NCI-H2029 (cell line): ENCODE measurements around the gene MFSD11.
A peak's percentile ranks its signal among the peaks of the same experiment; 100 is the strongest.
"Not testable (repeated sequence)": the region's sequence is repeated elsewhere in the genome, so short reads cannot be mapped to it uniquely, and the experiment has no call there.

ENCODE experiments used
- DNase-seq: peaks from one replicate; lab custom pipeline; 2025; lab: John Stamatoyannopoulos, UW

MFSD11 gene

DNA sequence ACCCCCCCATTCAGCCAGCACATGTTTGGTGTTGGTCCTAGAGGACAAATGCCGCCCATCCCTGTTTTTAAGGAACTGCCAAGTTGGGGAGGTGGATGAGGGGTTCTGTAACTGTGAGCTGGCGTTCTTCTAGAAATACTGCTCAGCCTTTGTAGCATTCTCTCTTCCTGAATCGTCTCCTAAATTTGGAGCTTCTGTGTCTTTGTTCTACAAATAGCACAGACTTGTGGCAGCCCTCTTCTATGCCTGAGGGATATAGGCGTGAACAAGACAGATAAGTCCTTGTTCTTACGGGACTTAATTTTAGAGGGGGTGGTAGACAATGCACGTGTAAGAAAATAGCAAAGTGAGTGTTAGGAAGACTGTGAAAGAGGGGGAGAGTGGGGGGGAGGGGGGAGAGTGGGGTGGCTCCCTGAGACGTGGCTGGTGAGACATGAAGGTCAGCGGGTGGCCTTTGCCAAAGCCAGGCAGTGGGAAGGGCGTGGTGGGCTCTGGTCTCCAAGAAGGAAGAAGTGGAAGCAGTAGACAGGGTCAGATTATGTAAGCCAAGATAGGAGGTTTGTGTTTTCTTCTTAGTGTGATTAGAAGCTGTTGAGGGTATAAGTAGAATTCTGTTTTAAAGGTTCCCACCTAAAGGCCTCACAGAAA is 9.9 kb downstream of the MFSD11 start:
- DNase-seq: no peak

DNA sequence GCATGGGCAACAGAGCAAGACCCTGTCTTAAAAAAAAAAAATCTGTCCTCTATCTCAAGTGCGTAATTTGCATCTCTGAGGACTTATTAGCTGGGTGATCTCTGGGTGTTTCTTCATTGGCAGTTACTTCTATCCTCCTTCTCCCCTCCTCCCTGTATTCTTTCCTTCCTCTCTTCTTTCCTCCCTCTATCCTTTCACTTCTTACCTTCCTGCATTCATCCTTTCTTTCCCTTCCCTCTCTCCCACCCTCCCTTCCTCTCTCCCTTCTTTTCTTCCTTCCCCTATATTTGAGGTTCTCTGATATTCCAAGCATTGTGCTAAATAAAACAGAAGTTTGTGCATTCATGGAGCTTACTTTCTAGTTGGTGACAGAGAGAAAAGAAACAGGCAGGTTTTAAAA is 10.7 kb downstream of the MFSD11 start:
- DNase-seq: no peak

- DNase-seq: no peak
Observed at GRCh38 chr17:76751416-76751993, 13.6 kb downstream of the MFSD11 start.

DNA sequence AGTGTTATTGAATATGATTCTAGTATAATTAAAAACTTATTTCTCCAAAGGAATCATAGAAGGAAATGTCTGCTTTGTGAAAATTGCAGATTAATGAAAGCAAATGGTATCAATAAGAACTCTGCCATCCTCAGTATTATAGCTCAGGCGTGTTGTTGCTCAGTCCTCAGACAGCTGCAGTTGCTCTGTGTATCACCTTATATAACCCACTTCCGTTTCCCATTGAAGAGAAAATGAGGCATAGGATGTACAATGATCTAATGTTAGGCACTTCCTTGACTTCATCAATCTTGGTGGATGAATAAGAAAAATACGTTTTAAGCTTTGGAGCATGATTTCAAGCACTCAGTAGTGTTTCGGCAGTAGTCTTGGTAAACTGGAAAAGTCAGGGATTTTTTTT is 14.1 kb downstream of the MFSD11 start:
- no peak for DNase-seq

DNA sequence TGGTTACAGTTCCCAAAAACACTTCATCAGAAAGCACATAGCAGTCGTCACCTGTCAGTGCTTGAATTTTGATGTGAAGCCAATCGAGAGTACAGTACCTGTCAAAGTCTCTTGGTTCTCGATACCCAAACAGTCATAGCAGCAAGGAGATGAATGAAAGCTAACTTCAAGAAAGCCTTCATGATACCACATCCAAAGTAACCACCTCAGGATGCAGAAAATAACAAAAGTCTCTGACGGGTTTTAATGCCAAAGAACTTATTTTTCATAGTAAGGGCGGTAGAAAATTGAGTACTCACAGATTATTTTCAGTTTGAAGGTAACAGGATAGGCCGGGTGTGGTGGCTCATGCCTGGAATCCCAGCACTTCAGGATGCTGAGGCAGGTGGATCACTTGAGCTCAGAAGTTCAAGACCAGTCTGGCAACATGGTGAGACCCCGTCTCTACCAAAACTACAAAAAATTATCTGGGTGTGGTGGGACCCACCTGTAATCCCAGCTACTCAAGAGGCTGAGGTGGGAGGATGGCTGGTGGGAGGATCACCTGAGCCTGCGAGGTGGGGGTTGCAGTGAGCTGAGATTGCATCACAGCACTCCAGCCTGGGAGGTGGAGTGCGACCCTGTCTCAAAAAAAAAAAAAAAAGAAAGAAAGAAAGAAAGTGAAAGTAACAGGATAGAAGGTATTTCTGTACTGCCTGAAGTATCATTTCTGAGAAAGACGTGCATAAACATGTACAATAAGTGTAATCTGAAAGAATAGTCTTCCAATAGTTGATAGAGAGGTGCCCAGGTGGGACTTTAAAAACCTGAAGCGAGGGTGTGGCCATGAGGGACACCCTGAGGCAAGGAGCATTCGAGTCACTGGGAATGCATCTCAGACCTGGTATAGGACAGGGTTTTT is 15.4 kb downstream of the MFSD11 start:
- no peak for DNase-seq

GRCh38 chr17:76755285-76755684 is 17.4 kb downstream of the MFSD11 start:
- no peak for DNase-seq

GRCh38 chr17:76757256-76757655 is 19.3 kb downstream of the MFSD11 start:
- no peak for DNase-seq

GRCh38 chr17:76758570-76758969 is 20.7 kb downstream of the MFSD11 start:
- no peak for DNase-seq

- peak; percentile 14 for DNase-seq
Observed at GRCh38 chr17:76772842-76773525, 35.1 kb downstream of the MFSD11 start.

DNA sequence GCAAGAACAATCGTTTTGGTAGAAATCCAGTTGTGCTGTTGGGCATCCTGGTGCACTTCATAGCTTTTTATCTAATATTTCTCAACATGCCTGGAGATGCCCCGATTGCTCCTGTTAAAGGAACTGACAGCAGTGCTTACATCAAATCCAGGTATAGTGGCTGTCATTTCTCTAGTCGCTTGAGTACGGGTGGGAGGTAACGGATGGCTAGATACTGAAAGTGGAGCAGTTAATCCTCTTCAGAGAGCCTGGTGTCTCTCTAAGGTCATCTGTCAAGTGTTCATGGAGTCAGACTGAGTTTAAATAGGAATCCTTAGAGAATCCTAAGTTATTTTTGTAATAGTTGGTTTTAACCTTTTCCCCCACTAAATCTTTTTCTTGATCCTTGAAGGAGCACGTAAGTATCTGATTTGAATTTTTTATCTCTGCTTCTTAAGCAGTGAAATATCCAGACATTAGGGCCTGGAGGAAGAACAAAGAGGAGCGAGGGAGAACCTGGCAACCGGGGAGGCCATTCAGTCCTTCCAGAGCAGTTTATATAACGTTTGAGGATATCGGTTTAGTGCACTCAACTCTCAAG is 37.2 kb downstream of the MFSD11 start:
- DNase-seq: no peak

- no peak for DNase-seq
Observed at GRCh38 chr17:76781056-76781982, 43.4 kb downstream of the MFSD11 start.

GRCh38 chr17:76783146-76783545 is 45.2 kb downstream of the MFSD11 start:
- no peak for DNase-seq

DNA sequence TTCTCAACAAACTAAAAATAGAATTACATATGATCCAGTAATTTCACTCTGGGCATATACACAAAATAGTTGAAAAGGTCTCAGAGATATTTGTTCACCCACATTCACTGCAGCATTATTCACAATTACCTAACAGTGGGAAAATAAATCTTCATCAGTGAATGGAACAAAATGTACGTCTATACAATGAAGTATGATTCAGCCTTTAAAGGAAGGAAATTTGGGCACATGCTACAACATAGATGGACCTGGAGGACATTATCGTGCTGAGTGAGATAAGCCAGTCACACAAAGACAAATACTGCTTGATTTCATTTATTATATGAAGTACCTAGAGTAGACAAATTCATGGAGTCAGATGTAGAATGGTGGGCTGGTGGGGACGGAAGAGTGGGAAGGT is 47.0 kb downstream of the MFSD11 start:
- no peak for DNase-seq

GRCh38 chr17:76787866-76788265 is 49.9 kb downstream of the MFSD11 start:
- not testable (repeated sequence) for DNase-seq

DNA sequence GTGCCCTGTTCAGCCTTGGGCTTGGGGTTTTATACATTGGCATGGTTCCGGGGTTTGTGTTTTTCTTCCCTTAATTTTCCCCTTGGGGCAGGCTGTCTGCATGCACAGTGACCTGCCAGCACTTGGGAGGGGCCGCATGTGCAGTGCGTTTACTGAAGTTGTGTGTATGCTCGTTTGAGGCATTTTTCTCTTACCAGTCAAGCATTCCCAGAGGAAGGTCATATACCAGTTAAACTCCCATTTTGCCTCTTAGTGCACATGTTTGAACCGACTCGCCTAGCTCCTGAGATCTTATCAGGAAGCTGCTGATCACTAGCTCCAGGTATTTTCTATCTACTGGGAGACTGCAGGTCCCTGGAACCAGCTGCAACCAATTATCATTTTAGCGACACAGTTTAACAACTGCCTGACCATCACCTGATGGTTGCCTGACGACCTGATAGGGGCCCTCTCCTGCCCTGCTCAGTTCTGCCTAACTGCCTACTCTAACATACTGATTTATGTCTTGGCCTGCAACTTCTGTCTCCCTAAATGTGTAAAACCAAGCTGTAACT is 51.4 kb downstream of the MFSD11 start:
- no peak for DNase-seq

GRCh38 chr17:76791053-76791980 is 53.4 kb downstream of the MFSD11 start:
- no peak for DNase-seq

GRCh38 chr17:76792348-76792747 is 54.4 kb downstream of the MFSD11 start:
- DNase-seq: no peak

DNA sequence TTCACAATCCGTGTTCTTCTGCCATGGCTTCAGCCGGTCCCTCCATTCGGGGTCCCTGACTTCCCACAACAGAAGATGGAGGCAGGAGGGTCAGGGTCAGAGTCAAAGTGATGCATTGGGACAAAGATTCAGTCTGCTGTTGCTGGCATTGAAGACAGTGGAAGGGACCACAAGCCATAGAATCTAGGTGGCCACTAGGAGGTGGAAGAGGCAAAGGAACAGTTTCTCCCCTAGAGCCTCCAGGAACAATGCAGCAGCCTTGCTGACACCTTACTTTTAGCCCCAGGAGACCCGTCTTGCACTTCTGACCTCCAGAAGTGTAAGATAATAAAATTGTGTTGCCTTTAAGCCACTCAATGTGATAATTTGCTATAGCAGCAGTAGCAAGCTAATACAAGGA is 55.9 kb downstream of the MFSD11 start:
- DNase-seq: no peak

DNA sequence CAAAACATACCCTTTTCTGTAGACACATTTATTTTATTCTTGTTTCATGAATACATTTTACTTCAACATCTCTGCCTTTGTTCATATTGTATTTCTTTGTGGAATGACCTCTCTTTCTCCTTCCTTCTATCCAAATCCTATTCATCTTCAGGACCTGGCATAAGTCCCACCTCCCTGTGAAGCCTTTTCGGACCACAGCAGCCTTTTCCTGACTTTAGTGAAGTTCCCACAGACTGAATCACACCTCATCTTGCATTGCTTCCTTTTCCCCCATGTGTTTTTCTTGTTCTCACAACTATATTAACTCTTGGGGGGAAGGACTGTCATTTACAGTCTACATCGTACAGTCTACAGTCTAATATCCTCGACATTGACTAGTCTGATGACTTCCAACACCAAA is 58.2 kb downstream of the MFSD11 start:
- DNase-seq: no peak
